HG03469 (cell line): Measurements from ENCODE around the gene ELP5.

Experiments used
- ATAC-seq: cut with Tn5 transposase; IDR thresholded peaks from one replicate; pipeline ENCODE4 v1.9.1; 2021; ENCODE audit warnings: mild to moderate bottlenecking, moderate library complexity, moderate number of reproducible peaks; ENCODE audit not compliant: unreplicated experiment

Gene ELP5

DNA sequence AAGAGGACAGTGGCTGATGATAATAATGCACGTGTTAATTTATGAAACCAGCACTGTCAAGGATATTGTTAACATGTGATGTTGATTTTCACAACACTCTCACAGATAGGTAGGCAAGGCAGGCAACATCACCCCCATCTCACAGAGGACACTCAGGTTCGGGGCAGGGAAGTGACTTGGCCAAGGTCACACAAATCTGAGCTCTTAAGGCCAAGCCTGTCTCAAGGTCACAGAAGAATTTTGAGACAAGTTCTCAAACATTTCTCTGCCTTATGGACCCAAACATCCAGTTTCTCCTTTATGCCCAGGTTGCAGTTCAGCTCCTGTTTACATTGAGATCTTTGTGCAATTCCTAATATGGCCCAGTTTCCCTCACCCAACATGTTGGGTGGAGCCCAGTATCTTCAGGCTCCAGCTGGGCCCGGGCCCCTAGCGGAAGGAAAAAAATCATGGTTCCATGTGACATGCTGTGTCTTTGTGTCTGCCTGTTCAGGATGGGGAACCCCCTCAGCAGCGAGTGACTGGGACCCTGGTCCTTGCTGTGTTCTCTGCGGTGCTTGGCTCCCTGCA, 30.8 kb downstream of the ELP5 start:
- no peak for ATAC-seq

- no peak for ATAC-seq
These were observed 31.6 kb downstream of the ELP5 start for GRCh38 chr17:7283471-7284216.

- ATAC-seq: no peak
These were observed 32.9 kb downstream of the ELP5 start for GRCh38 chr17:7284911-7285310.

DNA sequence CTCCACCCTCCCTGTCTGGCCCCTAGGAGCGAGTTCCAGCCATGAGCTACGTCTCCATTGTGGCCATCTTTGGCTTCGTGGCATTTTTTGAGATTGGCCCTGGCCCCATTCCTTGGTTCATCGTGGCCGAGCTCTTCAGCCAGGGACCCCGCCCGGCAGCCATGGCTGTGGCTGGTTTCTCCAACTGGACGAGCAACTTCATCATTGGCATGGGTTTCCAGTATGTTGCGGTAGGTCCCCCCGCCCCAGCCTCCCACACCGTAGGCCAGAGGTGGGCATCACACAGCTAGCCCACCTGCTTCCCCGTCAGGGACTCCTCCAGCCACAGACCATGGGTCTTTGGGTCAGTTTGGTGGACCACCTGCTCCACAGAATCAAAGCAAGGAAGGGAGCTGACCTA, 33.7 kb downstream of the ELP5 start:
- ATAC-seq: no peak

- ATAC-seq: no peak
These were observed 37.4 kb downstream of the ELP5 start for GRCh38 chr17:7289256-7290032.

DNA sequence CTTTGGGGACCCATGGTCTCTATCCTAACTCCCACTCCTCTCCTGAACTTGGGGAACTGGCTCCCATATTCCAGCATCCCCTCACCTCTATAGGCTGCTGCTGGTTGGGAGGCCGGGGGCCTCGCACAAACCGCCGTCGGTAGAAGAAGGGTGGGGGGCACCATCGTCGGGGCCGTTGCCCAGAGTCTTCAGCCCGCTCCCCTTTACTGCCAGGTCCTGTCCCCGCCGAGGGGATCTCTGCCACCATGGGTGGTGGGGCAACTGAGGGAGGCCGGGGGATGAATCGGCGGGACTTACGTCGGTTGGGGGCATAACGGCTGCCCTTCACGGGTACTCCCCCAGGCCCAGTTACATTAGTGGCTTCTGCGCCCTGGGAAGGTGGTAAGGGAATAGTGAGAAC, 38.2 kb downstream of the ELP5 start:
- no peak for ATAC-seq

DNA sequence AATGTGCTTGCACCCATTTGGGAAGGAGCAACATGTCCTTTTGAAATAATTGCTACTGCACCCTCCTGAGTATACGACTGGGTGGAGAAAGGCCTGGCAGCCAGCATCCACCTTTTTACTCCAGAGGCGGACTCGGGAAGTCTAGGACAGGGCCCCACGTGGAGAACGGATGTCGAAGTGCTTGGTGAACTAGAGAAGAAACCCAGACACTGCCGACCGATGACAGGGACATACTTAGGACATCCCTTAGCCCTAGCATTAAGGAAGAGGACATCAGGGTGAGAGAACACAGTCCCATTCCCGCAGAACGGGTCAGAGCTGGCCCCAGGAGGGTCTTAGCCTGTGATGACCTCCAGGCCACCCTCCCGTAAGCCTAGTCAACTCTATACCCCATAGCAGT, 38.7 kb downstream of the ELP5 start:
- ATAC-seq: no peak

- ATAC-seq: no peak
These were observed 40.2 kb downstream of the ELP5 start for GRCh38 chr17:7292194-7292593.

- ATAC-seq: no peak
These were observed 40.7 kb downstream of the ELP5 start for GRCh38 chr17:7292729-7293128.

GRCh38 chr17:7293159-7293558, 41.1 kb downstream of the ELP5 start:
- ATAC-seq: no peak

DNA sequence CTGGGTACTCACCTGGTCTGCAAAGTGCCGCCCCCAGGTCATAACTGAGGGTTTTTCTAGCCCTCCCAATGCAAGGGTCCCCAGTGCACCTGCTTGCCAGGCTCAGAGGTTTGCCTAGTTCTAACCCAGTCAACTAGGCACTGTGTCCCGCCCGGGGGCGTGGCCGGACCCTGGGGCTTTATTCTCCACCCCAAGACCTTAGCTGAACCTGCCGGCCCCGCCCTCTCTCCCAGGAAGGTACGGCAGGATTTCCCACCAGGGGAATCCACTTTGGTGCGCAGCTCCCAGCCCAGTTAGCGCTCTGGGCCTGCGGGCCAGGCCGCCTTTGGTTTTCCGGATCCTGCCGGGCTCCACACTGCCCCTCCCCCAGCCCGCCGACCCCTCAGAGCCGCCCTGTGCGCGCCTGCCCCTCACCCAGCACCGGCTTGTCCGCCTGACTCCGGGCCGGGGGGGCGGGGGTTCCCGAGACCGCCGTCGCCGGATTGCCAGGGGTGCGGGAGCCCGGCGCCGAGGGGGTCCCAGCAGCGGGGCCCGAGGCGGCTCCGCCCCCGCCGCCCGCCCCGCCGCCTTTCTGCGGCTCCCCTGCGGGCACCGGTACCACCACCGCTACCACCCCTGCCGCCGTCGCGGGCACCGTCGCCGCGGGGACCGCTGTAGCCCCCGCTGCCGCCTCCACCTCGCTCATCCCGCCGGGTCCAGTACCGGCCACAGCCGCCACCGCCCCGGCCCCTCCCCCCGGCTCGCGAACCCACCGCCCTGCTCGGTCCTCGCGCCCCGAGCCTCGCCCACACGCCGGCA, 42.0 kb downstream of the ELP5 start:
- ATAC-seq: no peak

- ATAC-seq: no peak
These were observed 42.7 kb downstream of the ELP5 start, which contains the start of gene YBX2 for GRCh38 chr17:7294614-7295153. YBX2 (minus strand) TSS chr17:7294639; CDS start chr17:7294500, 139 bp downstream.

GRCh38 chr17:7295230-7296180, 43.5 kb downstream of the ELP5 start:
- no peak for ATAC-seq

- no peak for ATAC-seq
These were observed 44.3 kb downstream of the ELP5 start for GRCh38 chr17:7296189-7296861.

GRCh38 chr17:7304179-7304578, 52.2 kb downstream of the ELP5 start:
- ATAC-seq: no peak

- peak; percentile 43 for ATAC-seq
These were observed 55.1 kb downstream of the ELP5 start, which contains the start of gene EIF5A for GRCh38 chr17:7306911-7307685. EIF5A (plus strand) TSS chr17:7307628; CDS start chr17:7309636, 2,008 bp downstream.

DNA sequence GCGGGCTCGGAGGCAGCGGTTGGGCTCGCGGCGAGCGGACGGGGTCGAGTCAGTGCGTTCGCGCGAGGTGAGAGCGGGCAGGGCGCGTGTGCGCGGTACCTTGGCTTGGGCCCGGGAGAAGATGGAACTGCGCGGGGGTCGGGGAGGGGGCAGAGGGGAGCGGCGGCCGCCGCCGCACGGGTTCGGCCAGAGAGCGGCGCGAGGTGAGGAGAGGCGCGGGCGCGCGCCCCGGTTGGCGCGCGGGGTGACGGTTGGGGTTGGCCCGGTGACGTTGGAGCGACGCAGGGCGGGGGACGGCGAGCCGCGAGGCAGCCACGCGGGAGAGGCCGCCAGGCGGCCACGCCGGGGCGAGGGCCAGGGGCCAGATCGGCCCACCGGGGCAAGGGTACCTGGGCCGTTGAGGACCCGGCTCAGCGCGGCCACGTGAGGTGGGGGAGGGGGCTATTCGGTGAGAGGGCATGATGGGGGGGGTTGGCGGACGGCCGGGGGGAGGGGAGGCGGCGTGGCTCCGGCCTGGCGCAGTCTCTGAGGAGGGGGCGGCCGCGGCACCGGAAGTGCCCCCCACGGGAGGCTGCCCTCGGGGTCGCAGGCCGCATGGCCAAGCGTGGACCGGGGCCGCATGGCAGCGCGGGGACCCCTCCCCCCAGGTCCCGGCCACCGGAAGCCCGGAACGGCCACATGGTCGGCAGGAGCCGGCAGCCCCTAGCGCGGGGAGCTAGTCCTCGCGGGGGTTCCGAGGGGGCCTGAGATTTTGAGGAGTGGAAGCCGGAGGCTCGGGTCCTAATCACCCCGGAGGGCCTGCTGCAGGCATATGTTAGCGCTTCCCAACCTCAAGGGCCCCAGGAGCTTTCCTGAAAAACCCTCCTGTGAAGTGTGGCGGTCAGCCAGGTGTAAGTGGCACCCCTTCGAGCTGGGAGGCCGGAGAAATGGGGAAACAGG, 55.9 kb downstream of the ELP5 start:
- no peak for ATAC-seq
